ENCODE measurements around the gene TCF4.

Gene TCF4

DNA sequence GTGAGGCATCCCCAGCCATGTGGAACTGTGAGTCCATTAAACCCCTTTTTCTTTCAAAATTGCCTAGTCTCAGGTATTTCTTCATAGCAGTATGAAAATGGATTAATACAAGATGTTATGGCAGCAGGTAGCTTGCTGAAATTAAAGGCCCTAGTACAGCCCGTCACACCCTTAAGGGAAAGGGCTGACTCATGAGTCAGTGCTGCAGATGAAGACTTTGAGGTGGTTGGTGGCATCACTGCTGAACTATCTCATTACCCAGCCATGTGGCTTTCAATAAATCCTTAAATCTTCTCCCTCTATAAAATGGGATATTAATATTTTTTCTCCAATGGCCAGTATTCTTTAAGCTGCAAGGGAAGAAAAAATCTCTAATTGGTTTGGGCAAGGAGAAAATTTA, 402.6 kb downstream of the TCF4 start:
- no peak for DNase-seq
- intact Hi-C loops (cut with DNase I) = no loop called here

DNA sequence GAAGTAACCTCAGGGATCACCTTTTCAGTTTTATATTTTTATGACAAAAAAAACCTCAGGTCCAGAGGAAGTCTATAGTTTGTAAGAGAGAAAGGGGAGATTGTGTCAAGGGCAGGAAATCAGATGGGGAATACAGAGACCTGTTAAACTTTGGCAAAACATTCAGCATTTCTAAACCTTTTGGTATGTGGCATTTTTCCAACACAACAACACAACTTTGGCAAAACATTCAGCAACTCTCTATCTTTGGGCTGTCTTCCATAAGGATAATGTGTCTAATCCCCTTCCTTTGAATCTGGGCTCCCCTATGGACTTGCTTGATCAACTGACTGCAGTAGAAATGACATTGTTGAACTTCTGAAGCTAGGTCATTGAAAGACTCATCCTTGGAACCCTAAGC, 408.2 kb downstream of the TCF4 start:
- no peak for DNase-seq
- intact Hi-C loops (cut with DNase I) = no loop called here

DNA sequence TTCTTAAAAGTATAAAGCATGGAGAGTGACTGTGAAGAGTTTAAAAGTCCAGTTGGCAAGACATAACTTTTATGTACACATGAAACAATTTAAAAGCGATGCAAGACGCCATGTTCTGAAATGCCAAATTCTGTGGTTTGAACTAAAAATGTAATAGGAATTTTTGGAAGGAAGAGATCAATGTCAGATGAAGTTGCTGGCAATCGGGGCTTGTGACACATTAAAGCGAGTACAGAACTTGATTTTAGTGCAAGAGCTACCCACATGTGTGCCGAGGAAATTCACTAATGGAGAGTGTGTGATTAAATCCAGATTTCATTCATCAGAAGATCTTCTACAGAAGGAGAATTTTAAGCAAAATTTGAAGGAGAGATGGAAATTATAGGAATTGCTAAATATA, 408.6 kb downstream of the TCF4 start:
- DNase-seq = no peak
- intact Hi-C loops (cut with DNase I) = no loop called here

DNA sequence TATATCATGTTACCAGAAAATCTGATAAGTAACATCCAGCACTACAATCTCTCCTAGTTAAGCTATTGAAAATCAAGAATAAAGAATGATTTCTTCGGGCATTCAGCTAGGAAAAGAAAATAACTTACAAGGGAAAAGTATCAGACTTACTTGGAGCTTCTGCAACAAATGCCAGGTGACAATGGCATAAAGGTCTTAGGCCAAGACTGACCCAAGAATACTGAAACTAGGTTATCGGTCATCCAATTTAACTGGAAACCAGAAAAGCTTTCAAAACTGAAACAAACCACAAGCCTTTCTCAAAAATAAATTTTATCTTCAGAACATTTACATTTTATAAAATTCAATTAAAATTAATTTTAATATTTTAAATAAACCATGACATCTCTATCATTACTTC, 414.7 kb downstream of the TCF4 start:
- DNase-seq = no peak
- intact Hi-C loops (cut with DNase I) = no loop called here

All from head of caudate nucleus (tissue), 42 donors.